Neural cell (in vitro differentiated cells): Measurements from ENCODE around the gene CPEB4. TPM values are rescaled to one million over a fixed set of nuclear protein-coding genes. Genes with fewer than 3 reads are reported as not detected.

ENCODE experiments used
- H2AFZ ChIP-seq: fragments of 200-600, 300-800 bp; sonication (generic), shearing (Covaris generic); 2 replicates; pipeline ENCODE4 v1.6.0; 2014; ENCODE audit warnings: low read depth, mild to moderate bottlenecking, antibody characterized with exemption, low read length, moderate library complexity
- H3F3A ChIP-seq: fragments of 200-600 bp; shearing (Covaris generic); 2 replicates; pipeline ENCODE4 v1.6.1; 2016; ENCODE audit warnings: mild to moderate bottlenecking, moderate library complexity, mixed read lengths, antibody characterized with exemption, low read length; ENCODE audit not compliant: insufficient read depth, poor library complexity, severe bottlenecking
- H3K27ac ChIP-seq: fragments of 200-600, 300-800 bp; sonication (generic), shearing (Covaris generic); 2 replicates; pipeline ENCODE4 v1.5.1; 2014; ENCODE audit warnings: mild to moderate bottlenecking, low read length, moderate library complexity
- H3K27me3 ChIP-seq: fragments of 300-800, 200-600 bp; sonication (generic), shearing (Covaris generic); 2 replicates; pipeline ENCODE4 v1.6.0; 2014; ENCODE audit warnings: mild to moderate bottlenecking, low read depth, low read length, moderate library complexity; ENCODE audit not compliant: insufficient read depth
- H3K36me3 ChIP-seq: fragments of 300-800, 200-600 bp; sonication (generic), shearing (Covaris generic); 2 replicates; pipeline ENCODE4 v1.5.1; 2014; ENCODE audit warnings: mild to moderate bottlenecking, antibody characterized with exemption, low read length, moderate library complexity; ENCODE audit not compliant: insufficient read depth
- H3K4me2 ChIP-seq: fragments of 300-800, 200-600 bp; sonication (generic), shearing (Covaris generic); 2 replicates; pipeline ENCODE4 v1.6.0; 2014; ENCODE audit warnings: mild to moderate bottlenecking, low read length
- H3K4me3 ChIP-seq: fragments of 300-800, 200-600 bp; sonication (generic), shearing (Covaris generic); 2 replicates; pipeline ENCODE4 v1.5.1; 2014; ENCODE audit warnings: mild to moderate bottlenecking, low read length, moderate library complexity
- H3K79me2 ChIP-seq: fragments of 200-600 bp; shearing (Covaris generic); replicated peaks from 2 replicates; pipeline ENCODE4 v1.6.0; 2014; ENCODE audit warnings: mild to moderate bottlenecking, low read length, moderate library complexity; ENCODE audit not compliant: insufficient read depth
- H3K9ac ChIP-seq: fragments of 300-800, 200-600 bp; sonication (generic), shearing (Covaris generic); 2 replicates; pipeline ENCODE4 v1.6.1; 2016; ENCODE audit warnings: mild to moderate bottlenecking, low read length, mixed read lengths
- H3K9me2 ChIP-seq: fragments of 200-600 bp; shearing (Covaris generic); 2 replicates; pipeline ENCODE4 v1.6.1; 2016; ENCODE audit warnings: mild to moderate bottlenecking, low read length, mixed read lengths; ENCODE audit not compliant: insufficient read depth
- H3K9me3 ChIP-seq: fragments of 200-600, 300-800 bp; sonication (generic), shearing (Covaris generic); 2 replicates; pipeline ENCODE4 v1.6.1; 2016; ENCODE audit warnings: mild to moderate bottlenecking, mixed run types, low read length, moderate library complexity, mixed read lengths
- H4K20me1 ChIP-seq: fragments of 200-600 bp; shearing (Covaris generic); 2 replicates; pipeline ENCODE4 v1.6.1; 2016; ENCODE audit warnings: mild to moderate bottlenecking, mixed run types; ENCODE audit not compliant: insufficient read depth
- CTCF ChIP-seq: fragments of 450-650 bp; IDR thresholded peaks from 2 replicates; pipeline ENCODE4 v1.5.1; 2014; ENCODE audit warnings: antibody characterized with exemption, mild to moderate bottlenecking, moderate library complexity; ENCODE audit not compliant: poor library complexity, severe bottlenecking
- EP300 ChIP-seq: fragments of 450-650 bp; conservative IDR thresholded peaks from 2 replicates; pipeline ENCODE4 v1.6.1; 2014; ENCODE audit warnings: antibody characterized with exemption, mild to moderate bottlenecking, moderate library complexity; ENCODE audit not compliant: poor library complexity, severe bottlenecking
- EZH2 ChIP-seq: fragments of 200-600, 300-800 bp; shearing (Covaris generic), sonication (generic); IDR thresholded peaks from 2 replicates; pipeline ENCODE4 v1.6.1; 2014; ENCODE audit warnings: antibody characterized with exemption, low read length, borderline replicate concordance, mild to moderate bottlenecking; ENCODE audit not compliant: insufficient read depth, poor library complexity, severe bottlenecking
- MXI1 ChIP-seq: fragments of 450-650 bp; conservative IDR thresholded peaks from 2 replicates; pipeline ENCODE4 v1.6.1; 2014; ENCODE audit warnings: antibody characterized with exemption, mild to moderate bottlenecking; ENCODE audit not compliant: poor library complexity, severe bottlenecking
- POLR2AphosphoS5 ChIP-seq: IDR thresholded peaks from 2 replicates; pipeline ENCODE4 v1.6.1; 2012
- RAD21 ChIP-seq: fragments of 450-650 bp; conservative IDR thresholded peaks from 2 replicates; pipeline ENCODE4 v1.6.1; 2014; ENCODE audit warnings: antibody characterized with exemption, mild to moderate bottlenecking, moderate library complexity
- REST ChIP-seq: IDR thresholded peaks from 2 replicates; pipeline ENCODE4 v1.6.1; 2012; ENCODE audit warnings: borderline replicate concordance
- SMC3 ChIP-seq: fragments of 450-650 bp; conservative IDR thresholded peaks from 2 replicates; pipeline ENCODE4 v1.6.1; 2014; ENCODE audit warnings: antibody characterized with exemption, mild to moderate bottlenecking, moderate library complexity; ENCODE audit not compliant: poor library complexity
- TAF1 ChIP-seq: IDR thresholded peaks from 2 replicates; pipeline ENCODE4 v1.6.1; 2012; ENCODE audit warnings: low read depth
- polyA plus RNA-seq: library from polyadenylated mRNA; depleted of rRNA; stranded (reverse); fragments of >200 nt; gene quantifications from 2 replicates; pipeline ENCODE4 v1.2.3, GENCODE V29; 2014

The CPEB4 gene
- polyA plus RNA-seq, 1 donor from 2014 or later, result 42.2 TPM

DNA sequence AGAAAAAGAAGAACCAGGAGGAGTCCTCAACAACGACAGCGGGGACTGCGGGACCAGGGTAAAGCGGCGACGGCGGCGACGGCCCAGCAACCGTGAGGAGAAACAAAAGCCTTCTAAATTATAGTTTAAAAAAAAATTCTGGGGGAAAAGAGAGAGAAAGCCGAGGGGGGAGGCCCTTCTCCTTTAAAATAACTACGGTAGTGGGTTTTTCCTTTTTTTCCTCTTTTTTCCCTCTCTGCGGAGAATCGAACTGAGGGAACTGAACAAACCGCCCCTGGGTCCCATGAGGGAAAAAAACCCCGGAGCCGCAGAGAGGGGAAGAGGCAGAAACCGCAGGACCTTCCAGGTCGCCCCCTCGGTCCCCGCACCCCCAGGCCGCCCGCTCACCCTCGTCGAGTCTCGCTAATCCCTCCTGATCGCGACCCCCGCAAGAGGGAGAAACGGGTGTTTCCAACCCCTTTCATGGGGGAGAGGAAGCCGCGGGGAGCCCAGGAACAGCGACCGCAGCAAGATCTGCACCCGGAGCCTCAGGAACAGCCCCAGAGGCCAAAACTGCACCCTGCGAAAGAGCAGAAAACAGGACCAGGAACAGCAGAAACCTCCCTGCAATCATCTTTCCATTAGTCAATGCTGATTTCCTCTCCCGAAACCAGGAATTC is 453 bp downstream of the CPEB4 start:
- H3K27me3 ChIP-seq, result no peaks in the 10 kb centered on the region
- H3K4me3 ChIP-seq, result peak overlapping the region; percentile 85
- no peak overlapping the region for H2AFZ ChIP-seq
- peak; percentile 2 for TF ChIP-seq MXI1
- TF ChIP-seq EP300, result no peak
- no peak for TF ChIP-seq EZH2
- no peak for TF ChIP-seq TAF1
- TF ChIP-seq CTCF, result no peak
- no peak for TF ChIP-seq POLR2AphosphoS5
- no peak for TF ChIP-seq REST
- no peak for TF ChIP-seq RAD21
- TF ChIP-seq SMC3, result peak; percentile 45
- no peaks in the 10 kb centered on the region for H3K9me2 ChIP-seq
- peaks cover 54% of the 10 kb centered on the region for H3K79me2 ChIP-seq
- no peaks in the 10 kb centered on the region for H3K9me3 ChIP-seq
- H3K27ac ChIP-seq, result peak overlapping the region; percentile 91
- H3K4me2 ChIP-seq, result peak overlapping the region; percentile 100
- H3K9ac ChIP-seq, result peak overlapping the region; percentile 80
- no peaks in the 10 kb centered on the region for H3F3A ChIP-seq
- H4K20me1 ChIP-seq, result peaks cover 13% of the 10 kb centered on the region
- no peaks in the 10 kb centered on the region for H3K36me3 ChIP-seq

- no peaks in the 10 kb centered on the region for H3K9me3 ChIP-seq
- H3K4me2 ChIP-seq, result peak overlapping the region; percentile 100
- peaks cover 71% of the 10 kb centered on the region for H3K79me2 ChIP-seq
- H4K20me1 ChIP-seq, result peaks cover 13% of the 10 kb centered on the region
- no peaks in the 10 kb centered on the region for H3K9me2 ChIP-seq
- no peaks in the 10 kb centered on the region for H3K36me3 ChIP-seq
- peak; percentile 52 for TF ChIP-seq SMC3
- no peak for TF ChIP-seq MXI1
- no peak for TF ChIP-seq CTCF
- TF ChIP-seq EZH2, result no peak
- no peak for TF ChIP-seq TAF1
- peak; percentile 13 for TF ChIP-seq EP300
- peak; percentile 53 for TF ChIP-seq POLR2AphosphoS5
- TF ChIP-seq RAD21, result peak; percentile 53
- no peak for TF ChIP-seq REST
- no peaks in the 10 kb centered on the region for H3K27me3 ChIP-seq
- no peak overlapping the region for H2AFZ ChIP-seq
- no peaks in the 10 kb centered on the region for H3F3A ChIP-seq
- peak overlapping the region; percentile 79 for H3K27ac ChIP-seq
- H3K9ac ChIP-seq, result peak overlapping the region; percentile 80
- peak overlapping the region; percentile 85 for H3K4me3 ChIP-seq
These were observed 2.2 kb downstream of the CPEB4 start for GRCh38 chr5:173890195-173890991.
